ENCODE results near the gene MCRS1. TPM values are rescaled to one million over a fixed set of nuclear protein-coding genes. Genes with fewer than 3 reads are reported as not detected.
"Not testable (repeated sequence)": the region's sequence is repeated elsewhere in the genome, so short reads cannot be mapped to it uniquely, and the experiment has no call there.

The MCRS1 gene
- polyA plus RNA-seq, 12 donors: 44.4 to 714 (median 55.0) TPM

- DNase-seq: no peak
Measured at GRCh38 chr12:49543914-49544815, 23.8 kb downstream of the MCRS1 start.

DNA sequence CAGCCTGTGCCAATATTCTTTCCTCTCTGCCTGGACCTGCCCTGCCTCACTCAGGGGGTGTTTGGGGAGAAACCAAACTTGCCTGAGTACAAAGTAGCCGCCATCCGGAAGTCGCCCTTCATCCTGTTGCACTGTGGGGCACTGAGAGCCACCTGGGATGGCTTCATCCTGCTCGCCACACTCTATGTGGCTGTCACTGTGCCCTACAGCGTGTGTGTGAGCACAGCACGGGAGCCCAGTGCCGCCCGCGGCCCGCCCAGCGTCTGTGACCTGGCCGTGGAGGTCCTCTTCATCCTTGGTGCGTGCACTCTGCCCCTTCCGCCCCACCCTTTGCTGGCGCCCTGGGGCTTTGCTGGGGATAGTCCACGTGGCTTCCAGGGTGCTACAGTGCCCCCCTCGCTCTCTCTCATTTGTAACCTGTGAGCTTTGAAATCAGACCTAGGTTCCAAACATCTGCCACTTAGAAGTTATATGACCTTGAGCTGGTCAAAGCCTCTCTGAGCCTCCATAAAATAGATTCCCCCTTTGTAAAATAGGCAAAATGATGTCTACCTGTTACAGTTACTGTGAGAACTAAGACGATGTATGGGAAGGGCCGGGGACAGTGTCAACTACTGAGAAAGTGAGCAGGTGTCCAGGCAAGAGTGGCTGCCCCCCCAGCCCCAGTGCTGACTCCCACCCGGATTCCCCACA, 24.6 kb downstream of the MCRS1 start:
- no peak for DNase-seq

- no peak for DNase-seq
Measured at GRCh38 chr12:49542592-49543160, 25.3 kb downstream of the MCRS1 start.

DNA sequence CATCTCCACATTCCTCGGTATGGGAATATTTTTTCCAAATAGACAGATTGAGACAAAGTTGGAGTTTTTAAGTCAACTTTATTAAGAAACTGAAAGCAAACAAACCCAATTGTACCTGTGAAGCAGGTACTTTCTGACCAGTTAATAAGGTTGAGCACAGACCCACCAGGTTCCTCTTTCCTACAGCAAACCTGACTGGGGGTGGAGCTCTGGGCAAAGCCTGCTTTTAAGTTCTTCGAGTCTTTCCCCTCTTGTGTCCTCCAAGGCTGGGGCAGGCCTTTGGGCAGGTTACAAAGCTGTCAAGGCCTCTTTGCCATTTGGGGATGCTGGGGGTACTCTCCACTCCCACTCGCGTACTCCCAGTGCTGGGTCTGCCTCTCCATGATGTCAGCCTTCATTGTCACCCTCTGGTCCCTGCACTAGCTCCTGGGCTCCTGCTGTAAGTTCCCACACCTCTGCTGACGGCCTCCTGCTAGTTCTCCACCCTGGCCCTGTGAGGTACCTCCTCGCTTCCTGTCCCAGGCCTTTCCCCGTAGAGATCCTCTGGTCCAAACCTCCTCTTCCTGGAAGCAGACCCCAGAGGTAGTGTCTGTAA, 25.9 kb downstream of the MCRS1 start:
- no peak for DNase-seq

GRCh38 chr12:49541140-49541861, 26.6 kb downstream of the MCRS1 start:
- no peak for DNase-seq

- no peak for DNase-seq
Measured at GRCh38 chr12:49540229-49541139, 27.5 kb downstream of the MCRS1 start.

DNA sequence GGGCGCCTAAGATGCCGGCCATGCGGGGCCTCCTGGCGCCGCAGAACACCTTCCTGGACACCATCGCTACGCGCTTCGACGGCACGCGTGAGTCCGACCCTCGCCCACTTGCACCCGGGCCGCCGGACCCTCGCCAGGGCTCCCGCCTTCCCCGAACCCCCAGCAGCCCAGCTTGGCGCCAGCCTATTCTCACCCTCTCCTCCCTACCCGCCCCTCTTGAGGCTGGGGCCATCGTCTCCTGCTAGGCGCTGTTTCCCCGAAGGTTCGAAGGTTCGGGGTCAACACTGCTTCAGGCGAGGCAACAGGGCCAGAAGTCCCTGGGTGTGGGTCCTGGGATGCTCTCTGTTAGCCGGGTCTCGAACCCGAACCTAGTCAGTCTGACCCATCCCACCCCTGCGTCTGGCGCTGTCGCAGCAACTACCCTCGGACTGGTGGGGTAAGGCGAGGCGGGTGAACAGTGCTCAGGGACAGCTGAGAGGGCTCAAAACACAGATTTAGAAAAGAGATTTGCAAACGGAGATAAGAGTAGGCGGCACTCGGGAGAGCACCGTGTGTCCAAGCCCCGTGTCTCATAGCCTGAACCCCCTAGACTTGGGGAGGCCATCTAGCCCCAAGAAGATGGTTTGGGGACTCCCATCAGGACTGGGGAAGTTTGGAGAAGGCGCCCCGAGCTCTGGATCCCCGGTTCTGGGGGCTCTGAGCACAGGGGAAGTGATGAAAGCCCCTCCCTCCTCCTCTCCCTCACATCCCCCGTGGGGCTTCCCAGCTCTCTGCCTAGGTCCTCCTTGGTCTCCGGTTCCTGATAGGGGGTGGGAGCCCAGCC, 28.3 kb downstream of the MCRS1 start:
- DNase-seq: no peak

DNA sequence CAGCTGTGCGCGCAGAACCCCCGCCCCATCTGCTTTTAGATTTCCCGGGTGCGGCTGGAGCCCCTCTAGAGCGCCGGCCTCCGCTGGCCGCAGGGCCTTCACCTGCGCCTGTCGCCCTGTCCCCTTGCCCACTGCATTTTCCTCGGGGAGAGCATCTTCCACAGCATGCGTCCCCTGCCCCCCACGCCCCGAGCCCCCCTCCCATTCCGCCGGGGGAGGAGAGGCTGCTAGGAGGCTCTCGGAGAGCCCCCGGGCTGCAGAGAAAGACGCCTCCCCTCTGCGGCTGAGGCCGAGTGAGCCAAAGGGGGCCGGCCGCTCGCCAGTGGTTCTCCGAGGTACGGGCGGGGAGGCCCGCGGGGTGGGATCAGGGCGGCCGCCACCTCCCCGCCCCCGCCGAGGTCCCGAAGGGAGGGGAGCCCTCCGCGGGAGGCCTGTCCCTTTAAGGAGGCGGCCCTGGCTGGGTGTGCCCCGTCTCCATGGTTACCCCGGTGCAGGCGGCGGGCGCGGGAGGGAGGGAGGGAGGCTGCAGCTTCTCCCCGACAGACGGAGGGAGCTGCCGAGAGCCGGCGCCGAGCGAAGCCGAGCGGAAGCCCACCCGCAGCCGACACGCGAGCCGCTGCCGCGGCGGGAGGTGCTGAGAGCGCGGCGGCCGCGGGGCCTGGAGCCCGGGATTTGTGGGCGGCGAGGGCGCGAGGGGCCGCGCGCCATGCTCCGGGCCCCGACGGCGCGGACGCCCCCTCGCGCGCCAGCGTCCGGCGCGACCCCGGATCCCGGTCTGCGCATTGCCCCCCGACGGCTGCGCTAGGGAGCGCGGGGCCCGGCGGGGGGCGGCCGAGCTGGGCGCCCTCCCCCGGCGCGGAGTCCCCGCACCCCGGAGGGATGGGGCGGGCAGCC, 29.2 kb downstream of the MCRS1 start, which contains the start of gene KCNH3:
TSS of gene KCNH3 (plus strand) at position 521 of the 894 bp plus-strand sequence. CDS start 387 bp downstream, outside the sequence.
- peak; percentile 57 for DNase-seq

GRCh38 chr12:49537752-49538509, 30.0 kb downstream of the MCRS1 start:
- DNase-seq: no peak

DNA sequence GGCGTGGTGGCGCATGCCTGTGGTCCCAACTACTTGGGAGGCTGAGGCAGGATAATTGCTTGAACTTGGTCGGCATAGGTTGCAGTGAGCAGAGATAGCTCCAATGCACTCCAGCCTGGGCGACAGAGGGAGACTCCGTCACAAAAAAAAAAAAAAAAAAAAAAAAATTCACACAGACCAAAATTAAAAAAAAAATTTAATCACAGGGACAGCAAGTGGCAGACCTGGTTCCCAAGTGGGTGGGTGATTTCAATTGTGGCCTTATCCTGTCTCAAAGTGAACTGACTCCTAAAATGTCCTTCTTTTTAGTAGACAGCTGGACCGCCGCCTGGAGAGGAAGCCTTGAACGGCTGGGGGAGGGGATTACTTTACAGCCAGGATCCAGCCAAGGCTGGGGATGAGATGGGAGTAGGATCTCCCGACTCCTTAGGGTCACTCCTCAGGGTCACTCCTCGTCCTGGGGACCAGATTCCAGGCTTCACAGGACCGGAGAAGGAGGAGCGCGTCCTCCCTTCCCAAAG, 30.7 kb downstream of the MCRS1 start:
- no peak for DNase-seq

GRCh38 chr12:49536526-49537071, 31.3 kb downstream of the MCRS1 start:
- DNase-seq: no peak

DNA sequence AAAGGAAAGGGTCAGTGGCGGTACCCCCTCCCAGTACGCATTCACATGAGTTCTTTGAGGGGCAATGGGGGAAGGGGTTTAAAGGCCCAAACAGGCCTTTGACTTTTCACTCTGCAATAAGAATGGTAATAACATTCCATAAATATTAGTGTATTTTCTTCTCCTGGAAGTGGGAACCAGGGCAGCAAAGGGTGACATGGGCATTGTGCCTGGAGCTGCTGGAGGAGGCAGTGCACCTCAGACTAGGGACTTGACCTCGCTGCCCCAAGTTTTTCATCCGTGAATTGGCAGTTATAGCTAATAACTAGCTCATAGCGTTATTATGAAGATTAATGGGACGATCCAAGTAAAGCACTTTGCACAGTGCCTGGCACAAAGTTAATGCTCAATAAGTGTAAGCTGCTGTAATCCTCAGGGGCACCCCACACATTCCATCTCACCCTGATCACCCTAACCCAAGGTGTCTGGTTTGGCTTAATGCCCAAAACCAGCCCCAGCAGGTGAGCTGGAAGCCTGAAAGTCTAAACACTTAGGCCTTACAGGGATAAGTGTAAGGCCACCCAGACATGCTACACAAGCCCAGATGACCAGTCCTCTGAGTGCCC, 31.9 kb downstream of the MCRS1 start:
- no peak for DNase-seq

DNA sequence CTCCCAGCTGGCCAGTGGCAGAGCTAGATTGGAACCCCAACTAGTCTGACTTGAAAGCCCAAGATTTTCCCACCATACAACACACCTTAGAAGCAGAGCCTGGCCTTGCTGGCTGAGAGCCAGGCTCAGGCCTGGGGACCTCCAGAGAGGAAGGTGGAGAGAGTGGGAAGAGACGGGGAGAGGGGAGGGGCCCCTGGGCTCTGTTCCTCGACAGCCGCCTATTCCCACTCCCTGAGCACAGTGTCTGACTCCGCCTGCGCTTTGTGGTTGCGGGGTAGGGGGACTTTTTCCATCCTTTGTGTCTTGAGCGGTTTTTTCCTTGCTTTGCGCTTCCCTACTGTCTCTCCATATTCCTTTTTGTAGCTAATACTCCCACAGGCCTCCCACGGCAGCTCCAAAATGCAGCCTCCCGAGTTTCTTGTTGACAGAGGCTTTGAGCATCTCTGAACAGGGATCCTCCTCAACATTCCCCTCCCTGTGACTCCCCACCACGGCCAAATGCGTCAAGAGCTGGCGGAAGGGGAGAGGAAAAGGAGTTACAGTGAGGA, 33.1 kb downstream of the MCRS1 start:
- no peak for DNase-seq

- not testable (repeated sequence) for DNase-seq
Measured at GRCh38 chr12:49534122-49534521, 33.8 kb downstream of the MCRS1 start.

DNA sequence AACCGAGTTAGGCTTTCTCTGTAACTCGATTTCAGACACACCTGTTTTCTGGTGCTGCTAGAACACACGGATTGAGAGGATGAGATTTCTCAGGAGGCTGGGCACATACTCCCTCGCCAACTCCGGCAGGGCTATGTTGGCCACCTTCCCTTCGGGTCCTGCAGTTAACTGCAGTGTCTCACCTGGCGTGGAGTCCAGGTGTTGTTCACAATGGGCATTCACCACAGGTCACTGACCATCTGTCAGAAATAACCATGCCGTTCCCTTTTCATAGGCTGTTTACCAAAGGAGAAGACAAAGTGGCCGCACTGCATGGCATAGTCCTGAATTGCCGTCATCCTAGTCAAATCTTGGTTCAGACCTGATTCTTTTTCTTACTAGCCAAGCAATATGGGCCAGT, 34.6 kb downstream of the MCRS1 start:
- no peak for DNase-seq

GRCh38 chr12:49531745-49532144, 36.2 kb downstream of the MCRS1 start:
- no peak for DNase-seq

Data from muscle of arm (tissue), 12 donors.